GM19043 (cell line): ENCODE data around the gene MCM6.
"Not testable (repeated sequence)": the region's sequence is repeated elsewhere in the genome, so short reads cannot be mapped to it uniquely, and the experiment has no call there.

Experiments
- ATAC-seq: cut with Tn5 transposase; IDR thresholded peaks from one replicate; pipeline ENCODE4 v1.9.1; 2021; ENCODE audit warnings: low read depth; ENCODE audit not compliant: unreplicated experiment

The MCM6 gene

DNA sequence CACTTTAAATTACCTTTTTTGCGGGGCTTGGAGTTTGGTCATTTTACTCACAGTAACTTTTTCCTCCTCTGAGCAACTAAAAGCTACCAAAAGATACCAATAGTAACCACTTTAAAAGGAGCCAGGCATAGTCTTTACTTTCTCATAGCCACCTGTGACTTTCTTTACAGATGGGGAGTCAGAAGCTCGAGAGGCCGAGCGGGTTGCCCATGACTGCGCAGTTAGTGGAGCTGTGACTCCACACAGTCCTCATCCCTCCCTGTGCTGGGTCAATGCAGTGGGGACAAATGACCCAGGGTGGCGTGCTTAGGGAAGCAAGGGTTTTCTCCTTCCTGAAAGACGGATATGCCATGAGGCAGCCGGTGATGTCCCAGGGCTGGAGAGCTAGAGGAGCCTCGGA is 51.1 kb downstream of the MCM6 start:
- no peak for ATAC-seq

DNA sequence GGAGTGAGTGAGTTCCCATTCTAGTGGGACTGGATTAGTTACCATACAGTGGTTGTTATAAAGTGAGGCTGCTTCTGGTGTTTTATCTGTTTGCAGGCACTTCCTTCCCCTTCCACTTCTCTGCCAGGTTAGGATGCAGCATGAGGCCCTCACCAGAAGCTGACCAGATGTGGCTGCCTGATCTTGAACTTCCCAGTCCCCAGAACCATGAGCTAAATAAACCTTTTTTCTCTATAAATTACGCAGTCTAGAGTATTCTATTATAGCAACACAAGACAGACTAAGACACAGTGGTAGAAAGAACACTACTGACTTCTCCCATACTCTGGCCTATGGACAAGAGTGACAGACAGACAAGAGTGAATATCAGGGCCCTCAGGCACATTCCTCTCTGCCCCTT is 53.4 kb downstream of the MCM6 start:
- ATAC-seq: no peak

DNA sequence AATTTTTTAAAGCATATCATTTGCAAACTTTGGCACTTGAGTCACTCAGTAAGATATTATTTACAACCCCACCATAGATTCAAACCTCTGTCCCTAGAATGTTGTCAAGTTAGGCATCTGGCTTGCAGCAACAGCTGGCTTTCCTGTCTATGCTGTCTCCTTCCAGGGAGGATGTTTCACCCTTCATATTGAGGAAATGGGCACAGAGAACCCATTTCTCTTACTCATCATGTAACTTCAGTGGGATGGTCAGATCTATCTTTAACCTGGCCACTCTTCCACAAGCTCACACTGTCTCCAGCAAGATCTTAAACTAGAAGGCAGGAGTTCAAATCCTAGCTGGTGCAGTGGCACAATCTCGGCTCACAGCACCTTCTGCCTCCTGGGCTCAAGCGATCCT is 55.1 kb downstream of the MCM6 start:
- ATAC-seq: no peak

DNA sequence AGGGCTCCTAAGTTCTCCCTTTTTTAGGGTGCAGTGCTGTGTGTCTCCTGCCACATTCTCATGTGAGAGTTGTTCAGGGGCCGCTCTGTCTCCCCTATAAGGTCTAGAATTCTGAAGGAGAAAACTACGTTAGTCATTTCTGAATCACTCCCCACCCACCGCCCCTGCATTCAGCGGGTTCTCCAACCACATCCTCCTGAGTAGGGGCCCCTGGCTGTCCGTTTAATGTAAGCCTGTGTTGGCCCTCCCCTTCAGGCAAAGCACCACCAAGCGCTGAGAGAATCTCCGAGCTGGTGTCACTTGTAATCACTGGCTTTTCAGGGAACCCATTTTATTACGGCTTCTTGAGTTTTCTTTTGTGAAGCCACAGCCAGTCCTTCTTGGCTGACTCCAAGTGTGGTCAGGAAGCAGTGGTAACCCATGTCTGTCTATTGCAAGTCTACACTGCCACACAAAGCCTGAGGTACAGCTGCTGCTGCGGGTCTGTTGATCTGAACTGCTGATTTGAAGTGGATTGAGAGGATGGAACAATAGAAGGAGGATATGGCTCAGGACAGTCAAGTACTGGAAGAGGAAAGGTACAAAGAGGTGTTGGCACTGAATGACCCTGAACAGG is 56.1 kb downstream of the MCM6 start:
- peak; percentile 83 for ATAC-seq

DNA sequence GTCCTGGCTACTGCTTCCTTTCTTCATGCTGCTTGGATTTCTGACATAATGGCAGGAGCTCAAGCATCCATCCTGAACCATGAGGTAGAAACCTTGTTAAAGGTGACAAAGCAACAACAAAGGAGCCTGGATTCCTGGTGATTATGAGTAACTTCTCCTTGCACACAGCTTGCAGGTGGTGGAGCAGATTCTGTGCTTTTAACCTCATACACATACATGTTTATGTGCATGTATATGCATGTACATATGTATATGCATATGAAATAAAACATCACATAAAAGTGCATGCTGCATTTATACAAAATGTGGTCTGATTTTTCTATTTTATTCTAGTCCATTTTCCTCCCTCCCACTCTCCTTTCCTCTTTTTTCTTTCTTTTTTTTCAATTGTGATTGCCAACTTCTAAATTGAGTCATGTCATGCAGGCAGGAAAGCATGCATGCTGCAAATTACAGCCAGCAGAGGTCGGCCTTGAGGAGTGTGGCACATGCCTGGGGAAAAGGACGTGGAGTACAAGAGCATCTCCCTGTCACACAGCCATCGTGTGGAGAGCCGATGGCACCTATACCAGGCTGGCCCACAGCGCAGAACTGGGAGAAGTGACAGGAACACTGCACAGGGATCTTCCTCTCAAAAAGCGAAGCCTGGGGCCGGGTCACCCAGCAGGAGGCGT is 57.2 kb downstream of the MCM6 start:
- no peak for ATAC-seq

DNA sequence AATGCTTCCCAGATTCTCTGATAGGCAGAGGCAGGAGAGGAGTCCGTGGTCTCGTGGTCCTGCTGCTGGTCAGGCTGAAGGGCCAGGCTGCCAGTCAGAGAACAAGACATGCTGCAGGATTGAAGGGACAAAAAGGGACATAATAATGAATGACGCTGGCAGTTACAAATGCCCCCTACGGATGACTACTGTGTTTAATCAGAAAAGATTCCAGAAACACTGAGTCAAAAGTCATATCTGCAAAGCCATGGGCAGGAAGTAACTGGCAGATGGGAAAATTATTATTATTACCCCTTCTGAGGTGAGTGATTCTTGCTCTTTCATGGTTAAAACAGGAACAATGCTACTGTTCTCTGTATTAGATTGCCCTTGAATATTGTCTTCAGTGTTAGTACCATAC is 58.3 kb downstream of the MCM6 start:
- no peak for ATAC-seq

DNA sequence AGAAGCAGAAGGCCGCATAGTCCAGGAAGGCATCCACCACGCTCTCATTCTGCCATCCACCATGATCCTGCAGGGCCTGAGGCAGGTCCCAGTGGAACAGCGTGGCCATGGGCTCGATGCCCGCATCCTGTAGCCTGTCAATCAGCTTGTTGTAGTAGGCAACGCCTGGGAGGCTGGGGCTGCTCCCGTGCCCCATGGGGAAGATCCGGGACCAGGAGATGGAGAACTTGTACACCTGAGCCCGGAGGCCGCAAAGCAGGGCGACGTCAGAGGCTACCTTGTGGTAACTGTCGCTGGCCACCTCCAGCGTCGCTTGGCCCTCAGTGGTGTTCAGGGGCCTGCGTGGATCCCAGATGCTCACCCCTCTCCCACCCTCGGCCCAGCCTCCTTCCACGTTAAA is 58.8 kb downstream of the MCM6 start:
- no peak for ATAC-seq

DNA sequence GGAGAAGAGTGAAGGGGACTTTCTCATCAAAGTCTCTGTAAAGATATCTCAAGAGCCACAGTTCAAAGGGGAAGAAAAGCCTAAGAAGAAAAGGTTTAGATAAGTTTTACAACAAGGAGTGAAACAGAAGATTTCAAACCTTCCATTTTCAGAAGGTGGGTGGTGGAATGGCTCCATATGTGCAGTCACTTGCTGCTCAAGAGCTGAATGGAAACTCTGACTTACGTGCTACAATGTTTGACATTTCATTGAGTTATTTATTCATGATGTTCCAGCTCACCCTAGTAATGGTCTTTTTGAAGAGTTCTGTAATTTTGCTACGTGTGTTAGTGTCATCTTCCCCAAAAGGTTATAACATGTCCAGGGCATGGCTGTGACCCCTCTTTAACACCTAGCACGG is 61.0 kb downstream of the MCM6 start:
- ATAC-seq: no peak

DNA sequence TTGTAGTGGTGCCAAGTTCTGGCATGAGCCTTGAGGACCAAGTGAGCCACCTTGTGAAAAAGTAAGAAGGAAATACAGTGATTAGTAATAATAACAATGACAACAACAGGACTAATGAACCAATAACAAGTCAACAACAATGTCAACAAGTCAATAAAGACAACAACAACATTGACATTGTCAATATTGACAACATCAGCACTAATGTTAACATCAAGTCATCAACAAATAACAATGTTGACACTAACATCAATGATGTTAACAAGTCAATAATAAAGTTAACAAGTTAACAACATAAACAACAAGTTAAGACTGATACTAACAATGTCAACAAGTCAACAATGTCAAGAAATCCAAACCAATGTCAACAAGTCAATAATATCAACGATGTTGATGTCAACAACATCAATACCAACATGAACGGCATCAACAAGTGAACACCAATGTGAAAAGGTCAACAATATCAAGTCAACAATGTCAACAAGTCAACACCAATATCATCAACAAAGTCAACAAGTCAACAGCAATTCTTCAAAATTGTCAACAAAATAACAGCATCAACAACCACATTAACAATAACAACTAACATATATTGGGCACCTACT is 63.2 kb downstream of the MCM6 start:
- no peak for ATAC-seq

DNA sequence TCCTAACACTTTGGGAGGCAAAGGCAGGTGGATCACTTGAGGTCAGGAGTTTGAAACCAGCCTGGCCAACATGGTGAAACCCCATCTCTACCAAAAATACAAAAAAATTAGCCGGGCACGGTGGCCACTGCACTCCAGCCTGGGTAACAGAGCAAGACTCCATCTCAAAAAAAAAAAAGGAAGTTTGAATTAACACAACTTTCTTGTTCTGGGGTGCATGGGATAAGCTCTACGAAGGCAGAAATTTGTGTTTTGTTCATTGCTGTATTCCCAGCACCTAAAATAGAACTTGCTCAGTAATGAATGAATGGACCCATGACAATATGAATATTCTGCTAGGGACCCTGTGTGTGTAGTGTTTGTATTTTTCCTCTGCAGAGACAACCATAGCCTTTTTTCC is 68.4 kb downstream of the MCM6 start:
- ATAC-seq: not testable (repeated sequence)

DNA sequence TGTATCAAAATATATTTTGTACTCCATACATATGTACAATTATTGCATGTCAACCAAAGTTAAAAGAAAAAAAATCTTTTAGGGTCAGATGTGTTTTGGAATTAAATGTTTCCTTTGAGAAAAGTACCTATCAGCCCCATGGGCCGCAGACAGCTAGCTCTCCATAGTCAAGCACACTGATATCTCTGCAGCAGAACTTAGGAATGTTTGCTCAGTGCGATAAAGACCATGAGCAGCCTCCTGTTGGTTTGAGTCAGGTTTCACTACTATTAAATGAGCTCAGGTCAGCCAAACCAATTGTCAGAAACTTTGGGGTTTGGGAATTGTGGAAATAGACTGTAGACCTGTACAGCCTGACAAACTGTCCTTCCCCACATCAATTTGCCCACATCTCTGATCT is 73.0 kb downstream of the MCM6 start:
- no peak for ATAC-seq

DNA sequence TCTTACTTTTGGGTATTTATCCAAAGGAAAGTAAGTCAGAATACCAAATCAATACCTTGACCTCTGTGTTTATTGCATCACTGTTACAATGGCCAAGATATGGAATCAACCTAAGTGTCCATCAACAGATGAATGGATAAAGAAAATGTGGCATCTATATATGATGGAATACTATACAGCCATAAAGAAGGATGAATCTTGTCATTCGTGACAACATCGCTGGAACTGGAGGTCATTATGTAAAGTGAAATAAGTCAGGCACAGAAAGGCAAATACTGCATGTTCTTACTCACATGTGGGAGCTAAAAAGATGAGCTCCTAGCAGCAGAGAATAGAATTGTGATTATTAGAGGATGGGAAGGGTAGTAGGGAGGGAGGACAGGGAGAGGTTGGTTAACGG is 73.9 kb downstream of the MCM6 start:
- no peak for ATAC-seq

DNA sequence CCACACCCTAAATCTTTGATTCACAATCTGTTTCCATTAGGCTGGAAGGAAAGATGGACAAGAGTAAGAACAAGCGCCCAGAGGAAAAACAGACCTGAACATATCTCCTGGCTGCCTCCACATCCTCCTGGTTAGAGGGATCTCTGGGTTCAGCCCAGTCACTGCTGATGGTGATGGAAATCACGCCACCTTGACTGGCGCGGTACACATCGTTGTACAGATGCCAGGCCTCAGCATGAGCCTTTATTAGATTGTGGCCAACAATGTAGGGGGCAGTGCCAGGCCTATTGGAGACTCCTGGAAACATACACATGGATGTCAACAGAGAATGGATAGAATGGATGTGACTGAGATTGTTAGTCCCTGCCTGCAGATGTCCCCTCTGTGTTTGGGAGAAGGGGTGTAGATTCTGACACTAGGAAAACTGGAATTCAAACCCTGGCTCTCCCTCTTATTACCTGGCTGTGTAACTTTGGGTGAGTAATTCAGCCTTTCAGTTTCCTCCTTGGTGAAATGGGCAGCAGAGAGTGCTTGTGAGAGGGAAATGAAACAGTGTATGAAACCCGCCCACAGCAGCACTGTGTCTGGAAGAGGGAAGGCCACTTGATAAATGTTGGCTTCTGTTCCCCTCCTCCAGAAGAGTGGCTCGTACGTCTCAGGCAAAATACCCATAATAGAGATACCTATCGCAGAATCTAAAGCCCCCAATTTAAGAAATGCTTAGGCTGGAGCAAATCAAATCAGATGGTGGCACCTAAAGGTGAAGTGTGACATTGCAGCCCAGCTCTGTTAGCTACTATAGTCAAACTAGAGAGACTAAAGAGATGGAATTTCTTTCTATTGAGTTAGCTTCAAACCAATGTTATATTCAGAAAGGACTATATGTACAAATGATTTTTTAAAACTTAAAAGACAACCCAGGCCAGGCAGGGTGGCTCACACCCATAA is 75.5 kb downstream of the MCM6 start:
- no peak for ATAC-seq

DNA sequence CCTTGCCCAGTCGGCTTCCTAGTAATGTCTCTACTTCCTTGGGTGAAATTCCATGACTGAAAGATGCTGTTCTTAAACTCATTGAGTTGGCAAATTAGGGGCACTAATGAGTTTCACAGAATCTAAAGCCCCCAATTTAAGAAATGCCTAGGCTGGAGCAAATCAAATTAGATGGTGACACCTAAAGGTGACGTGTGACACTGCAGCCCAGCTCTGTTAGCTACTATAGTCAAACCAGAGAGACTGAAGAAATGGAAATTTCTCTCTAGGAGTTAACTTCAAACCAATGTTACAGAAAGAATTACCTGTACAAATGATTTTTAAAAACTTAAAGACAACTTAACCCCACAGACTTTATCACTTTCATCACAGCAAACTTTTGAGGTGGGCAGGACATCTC is 76.5 kb downstream of the MCM6 start:
- ATAC-seq: no peak

DNA sequence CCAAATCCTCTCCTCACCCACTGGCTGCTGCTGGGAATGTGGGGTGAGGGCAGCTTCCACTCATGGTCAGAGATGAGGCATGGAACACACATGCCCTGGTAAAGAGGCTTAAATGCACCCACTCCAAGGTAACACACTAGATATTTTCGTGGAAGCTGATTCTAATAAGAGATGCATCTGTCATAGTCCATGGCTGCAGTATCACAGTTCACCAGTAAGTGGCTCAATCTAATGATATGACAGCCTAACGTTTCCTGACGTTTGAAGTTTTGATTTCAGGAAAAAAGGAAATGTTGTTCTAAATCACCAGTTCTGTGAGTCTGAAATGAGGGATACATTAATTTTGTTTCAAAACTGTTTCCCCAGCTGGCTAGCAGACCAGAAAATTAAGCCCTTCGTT is 77.5 kb downstream of the MCM6 start:
- no peak for ATAC-seq

DNA sequence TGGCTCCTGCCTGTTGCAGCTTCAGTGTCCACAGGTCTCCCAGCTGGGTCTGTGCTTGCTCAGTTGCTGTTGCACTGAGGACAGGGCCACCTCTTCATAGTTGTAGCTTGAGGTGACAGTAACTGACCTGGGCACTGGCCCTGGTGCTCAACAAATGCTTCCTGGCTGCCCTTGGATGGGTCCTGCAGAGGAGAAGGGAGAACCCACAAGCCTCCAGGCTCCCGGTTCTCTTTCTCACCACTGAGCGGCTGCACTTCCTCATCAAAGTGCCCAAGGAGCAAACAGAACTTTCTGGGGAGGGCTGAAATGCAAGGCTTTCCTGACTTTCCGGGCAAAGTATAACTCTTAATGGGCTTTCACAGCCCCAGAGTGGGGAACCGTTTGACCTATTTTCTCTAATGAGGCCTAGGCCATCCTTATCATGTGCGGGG is 78.0 kb downstream of the MCM6 start:
- no peak for ATAC-seq

DNA sequence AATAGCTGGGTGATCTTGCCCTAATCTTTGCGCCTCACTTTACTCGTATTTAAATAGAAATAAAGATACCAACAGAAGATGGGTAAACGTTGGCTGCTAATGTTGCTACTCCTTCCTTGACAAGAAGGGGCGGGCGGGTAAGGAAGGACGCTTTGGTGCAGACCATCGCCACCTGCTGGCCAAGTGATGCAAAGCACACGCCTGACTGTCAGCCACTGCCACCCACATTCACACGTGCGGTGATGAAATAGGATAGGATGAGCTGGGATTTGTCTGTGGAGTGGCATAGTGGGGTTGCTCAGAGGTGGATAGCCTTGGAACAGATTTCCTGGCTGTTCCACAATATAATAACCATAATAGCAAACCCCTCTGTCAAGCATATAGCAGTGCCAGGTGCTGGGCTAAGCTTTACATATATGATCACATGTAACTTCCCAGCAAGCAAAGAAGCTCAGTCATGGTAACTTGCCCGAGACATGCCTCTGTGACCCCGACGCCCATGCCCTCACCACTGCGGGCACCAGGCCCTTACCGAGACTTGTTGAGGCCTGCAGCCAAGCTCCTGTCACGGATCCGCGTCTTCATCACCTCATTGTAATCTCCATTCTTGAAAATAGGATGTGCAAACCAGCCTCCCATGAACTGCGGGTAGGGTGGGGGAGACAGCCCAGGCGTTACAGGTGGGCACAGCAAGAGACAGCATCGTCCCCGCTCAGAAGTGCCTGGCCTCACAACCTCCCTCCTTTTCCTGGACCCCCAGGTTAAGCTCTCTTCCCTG is 78.6 kb downstream of the MCM6 start:
- peak; percentile 67 for ATAC-seq

DNA sequence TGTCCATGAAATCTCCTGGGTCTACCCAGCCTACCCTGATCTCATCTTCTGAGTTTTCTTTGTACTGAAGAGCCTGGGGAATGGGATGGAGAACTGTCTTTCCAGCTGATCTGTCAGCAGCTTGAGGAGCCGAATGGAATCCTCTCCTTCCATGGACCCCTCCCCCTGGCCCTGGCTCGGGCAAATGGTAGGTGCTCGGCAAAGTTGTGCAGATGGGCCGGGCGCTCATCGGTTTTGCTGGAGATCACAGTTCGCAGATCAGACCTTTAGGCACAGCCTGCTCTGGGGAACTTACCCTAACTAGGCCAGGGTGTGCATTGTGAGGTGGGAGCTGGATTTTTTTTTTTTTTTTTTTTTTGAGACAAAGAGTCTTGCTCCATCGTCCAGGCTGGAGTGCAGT is 79.6 kb downstream of the MCM6 start:
- no peak for ATAC-seq

DNA sequence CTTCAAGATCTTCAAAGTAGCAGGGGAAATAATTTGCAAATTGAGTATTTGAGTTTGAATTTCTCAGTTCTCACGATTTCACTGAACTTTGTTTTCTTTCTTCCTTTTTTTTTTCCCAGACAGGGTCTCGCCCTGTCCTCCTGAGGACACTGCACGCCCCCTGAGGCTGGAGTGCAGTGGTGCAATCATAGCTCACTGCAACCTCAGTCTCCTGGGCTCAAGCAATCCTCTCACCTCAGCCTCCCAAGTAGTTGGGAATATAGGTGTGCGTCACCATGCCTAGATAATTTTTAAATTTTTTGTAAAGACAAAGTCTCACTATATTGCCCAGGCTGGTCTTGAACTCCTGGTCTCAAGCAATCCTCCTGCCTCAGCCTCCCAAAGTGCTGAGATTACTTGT is 80.6 kb downstream of the MCM6 start:
- ATAC-seq: not testable (repeated sequence)

DNA sequence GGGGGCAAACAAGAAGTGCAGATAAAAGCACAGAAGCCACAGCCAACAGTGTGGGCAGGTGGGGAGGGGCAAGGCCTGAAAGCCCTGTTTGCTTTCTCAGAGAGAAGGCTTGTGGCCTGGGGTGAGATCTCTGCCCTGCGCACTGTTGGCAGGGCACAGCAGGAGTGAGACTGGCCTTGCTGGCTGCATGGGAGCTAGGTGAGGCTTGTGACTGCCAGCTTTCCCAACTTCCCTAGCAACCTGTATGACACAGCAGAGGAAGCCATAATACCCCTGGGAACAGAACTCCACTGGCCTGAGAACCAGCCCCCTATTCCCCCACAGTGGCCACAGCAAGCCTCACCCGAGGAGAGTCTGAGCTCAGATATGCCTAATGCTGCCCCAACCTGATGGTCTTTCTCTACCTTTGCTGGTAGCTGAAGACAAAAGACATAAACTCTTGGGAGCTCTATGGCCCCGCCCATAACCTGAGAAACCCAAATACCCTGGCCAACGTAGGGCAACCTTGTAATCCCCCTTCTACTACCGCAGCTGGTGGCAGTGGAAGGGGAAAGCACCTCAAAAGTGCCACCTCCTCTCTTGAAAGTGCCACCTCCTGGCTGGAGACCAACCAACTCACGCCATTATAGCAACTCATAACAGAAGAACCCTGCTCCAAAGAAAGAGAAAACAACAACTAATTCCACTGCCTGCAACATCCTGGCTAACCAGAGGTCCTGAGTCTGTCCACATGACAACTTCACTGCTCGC is 83.7 kb downstream of the MCM6 start:
- ATAC-seq: no peak
